IgD-negative memory B cell (primary cell): ENCODE measurements around the gene CHRNE. TPM values are rescaled to one million over a fixed set of nuclear protein-coding genes. Genes with fewer than 3 reads are reported as not detected.
"Not testable (repeated sequence)": the region's sequence is repeated elsewhere in the genome, so short reads cannot be mapped to it uniquely, and the experiment has no call there.

Experiments used
- H3K27ac Mint-ChIP-seq, 3 donors: one replicate each; pipeline ENCODE4 v1.8.0; 2020 to 2022; ENCODE audit warnings: mild to moderate bottlenecking in 3 of 3, mixed read lengths in 3 of 3, moderate library complexity in 1 of 3
- H3K27me3 Mint-ChIP-seq: one replicate; pipeline ENCODE4 v1.8.0; 2021; ENCODE audit warnings: mixed read lengths
- H3K36me3 Mint-ChIP-seq: one replicate; pipeline ENCODE4 v1.8.0; 2020; ENCODE audit warnings: mild to moderate bottlenecking, mixed read lengths
- H3K4me1 Mint-ChIP-seq, 3 donors: one replicate each; pipeline ENCODE4 v1.8.0; 2020 to 2022; ENCODE audit warnings: mixed read lengths in 3 of 3, mild to moderate bottlenecking in 1 of 3
- H3K4me3 Mint-ChIP-seq, 4 donors: one replicate each; pipeline ENCODE4 v1.8.0; 2020 to 2022; ENCODE audit warnings: mild to moderate bottlenecking in 4 of 4, mixed read lengths in 4 of 4, moderate library complexity in 3 of 4
- H3K9me3 Mint-ChIP-seq, 3 donors: one replicate each; pipeline ENCODE4 v1.8.0; 2020 to 2021; ENCODE audit warnings: mixed read lengths in 3 of 3, mild to moderate bottlenecking in 1 of 3
- polyA plus RNA-seq: library from polyadenylated mRNA; unstranded; fragments of 300-500 nt; fragmentation: Illumina TruSeq; gene quantifications from one replicate; pipeline ENCODE4 v1.2.3, GENCODE V29; 2021

Gene CHRNE
- polyA plus RNA-seq, 1 donor from 2014 or later = 0.89 TPM

- Mint-ChIP-seq H3K9me3 (no peaks in the 10 kb centered on the region), H3K4me3 (no peak overlapping the region), H3K27ac (no peak overlapping the region), H3K27me3 (no peaks in the 10 kb centered on the region), H3K36me3 (peaks cover 6% of the 10 kb centered on the region), H3K4me1 (peaks cover 0 to under 1% (median 0%) of the 10 kb centered on the region in 3 donors)
Measured at GRCh38 chr17:4893272-4893671, 9.6 kb downstream of the CHRNE start.

GRCh38 chr17:4892499-4893221 lies 10.2 kb downstream of the CHRNE start:
- Mint-ChIP-seq H3K27me3 (no peaks in the 10 kb centered on the region), H3K4me3 (no peak overlapping the region), H3K9me3 (no peaks in the 10 kb centered on the region), H3K27ac (no peak overlapping the region), H3K4me1 (no peaks in the 10 kb centered on the region), H3K36me3 (peaks cover 6% of the 10 kb centered on the region)

GRCh38 chr17:4891411-4892410 lies 11.2 kb downstream of the CHRNE start:
- H3K9me3 Mint-ChIP-seq = no peaks in the 10 kb centered on the region
- H3K4me1 Mint-ChIP-seq = no peaks in the 10 kb centered on the region
- no peak overlapping the region for H3K27ac Mint-ChIP-seq
- H3K27me3 Mint-ChIP-seq = no peaks in the 10 kb centered on the region
- H3K36me3 Mint-ChIP-seq = peaks cover 6% of the 10 kb centered on the region
- H3K4me3 Mint-ChIP-seq = no peak overlapping the region

- Mint-ChIP-seq H3K4me1 (no peaks in the 10 kb centered on the region), H3K27me3 (no peaks in the 10 kb centered on the region), H3K4me3 (no peak overlapping the region), H3K36me3 (peaks cover 5% of the 10 kb centered on the region), H3K9me3 (no peaks in the 10 kb centered on the region), H3K27ac (no peak overlapping the region)
Measured at GRCh38 chr17:4887581-4887980, 15.3 kb downstream of the CHRNE start.

DNA sequence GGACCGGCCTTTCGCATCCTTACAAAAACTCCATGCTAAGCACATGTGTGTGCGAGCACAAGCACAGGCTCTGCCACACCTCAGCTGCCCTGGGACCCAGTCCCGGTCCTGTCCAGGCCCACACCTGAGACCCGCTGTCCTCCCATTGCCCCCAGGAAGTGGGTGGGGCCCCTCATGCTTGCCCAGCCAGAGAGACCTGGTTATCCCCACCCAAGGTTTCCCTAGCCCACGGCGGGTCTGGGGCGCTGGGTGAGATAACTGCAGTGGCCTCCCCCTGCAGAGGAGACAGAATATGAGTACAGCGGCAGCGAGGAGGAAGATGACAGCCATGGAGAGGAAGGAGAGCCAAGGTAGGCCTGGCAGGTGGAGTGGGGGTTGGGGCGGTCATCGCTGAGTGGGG lies 16.1 kb downstream of the CHRNE start:
- Mint-ChIP-seq H3K4me1 (peaks cover 1 to 7% (median 3%) of the 10 kb centered on the region in 3 donors), H3K4me3 (no peak overlapping the region), H3K9me3 (no peaks in the 10 kb centered on the region), H3K27ac (peak overlapping the region in 1 of 3 donors; percentile 86), H3K27me3 (no peaks in the 10 kb centered on the region), H3K36me3 (peaks cover 5% of the 10 kb centered on the region)

DNA sequence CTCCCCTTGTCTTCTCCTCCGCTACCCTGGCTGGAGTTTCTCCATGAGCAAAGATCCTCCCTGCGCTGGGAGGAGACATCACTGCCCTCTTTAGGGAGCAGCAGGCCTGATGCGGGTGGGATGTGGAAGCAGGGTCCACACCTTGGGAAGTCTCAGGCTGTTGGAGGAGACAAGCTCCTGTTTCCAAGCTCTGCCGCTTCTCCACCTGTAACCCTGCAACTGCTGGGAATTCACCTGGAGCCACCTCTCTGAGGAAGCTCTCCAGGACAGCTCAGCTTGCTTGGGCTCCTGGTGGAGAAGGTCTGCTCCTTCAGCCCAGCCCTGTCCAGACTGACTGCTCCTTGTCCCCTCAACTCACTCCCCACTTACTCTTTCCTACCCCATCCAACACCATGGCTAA lies 18.4 kb downstream of the CHRNE start:
- H3K4me3 Mint-ChIP-seq = no peak overlapping the region
- peaks cover 2 to 8% (median 3%) of the 10 kb centered on the region in 3 donors for H3K4me1 Mint-ChIP-seq
- peaks cover 7% of the 10 kb centered on the region for H3K36me3 Mint-ChIP-seq
- no peak overlapping the region for H3K27ac Mint-ChIP-seq
- no peaks in the 10 kb centered on the region for H3K9me3 Mint-ChIP-seq
- no peaks in the 10 kb centered on the region for H3K27me3 Mint-ChIP-seq

- Mint-ChIP-seq H3K27ac (peak overlapping the region in 1 of 3 donors; percentile 32), H3K4me1 (peaks cover 2 to 8% (median 3%) of the 10 kb centered on the region in 3 donors), H3K9me3 (no peaks in the 10 kb centered on the region), H3K4me3 (no peak overlapping the region), H3K36me3 (peaks cover 4% of the 10 kb centered on the region), H3K27me3 (no peaks in the 10 kb centered on the region)
Measured at GRCh38 chr17:4881761-4882555, 20.9 kb downstream of the CHRNE start.

DNA sequence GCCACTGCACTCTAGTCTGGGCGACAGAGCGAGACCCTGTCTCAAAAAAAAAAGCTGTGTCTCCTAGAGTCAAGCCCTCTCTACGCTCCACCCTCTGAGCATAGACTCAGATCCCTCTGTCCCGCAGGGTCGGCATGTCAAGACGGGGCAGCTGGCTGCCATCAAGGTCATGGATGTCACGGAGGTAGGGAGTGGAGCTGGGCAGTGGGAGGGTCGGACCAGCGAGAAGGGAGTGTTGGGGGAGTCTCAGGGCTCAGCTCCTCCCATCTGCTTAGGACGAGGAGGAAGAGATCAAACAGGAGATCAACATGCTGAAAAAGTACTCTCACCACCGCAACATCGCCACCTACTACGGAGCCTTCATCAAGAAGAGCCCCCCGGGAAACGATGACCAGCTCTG lies 22.0 kb downstream of the CHRNE start:
- Mint-ChIP-seq H3K4me1 (peaks cover 2 to 8% (median 3%) of the 10 kb centered on the region in 3 donors), H3K4me3 (no peak overlapping the region), H3K27ac (no peak overlapping the region), H3K36me3 (peaks cover 3% of the 10 kb centered on the region), H3K9me3 (no peaks in the 10 kb centered on the region), H3K27me3 (no peaks in the 10 kb centered on the region)

GRCh38 chr17:4879601-4880000 lies 23.3 kb downstream of the CHRNE start:
- Mint-ChIP-seq H3K36me3 (peaks cover 3% of the 10 kb centered on the region), H3K4me3 (no peak overlapping the region), H3K9me3 (no peaks in the 10 kb centered on the region), H3K27me3 (no peaks in the 10 kb centered on the region), H3K4me1 (peaks cover 2 to 8% (median 3%) of the 10 kb centered on the region in 3 donors), H3K27ac (peak overlapping the region in 1 of 3 donors; percentile 16)

DNA sequence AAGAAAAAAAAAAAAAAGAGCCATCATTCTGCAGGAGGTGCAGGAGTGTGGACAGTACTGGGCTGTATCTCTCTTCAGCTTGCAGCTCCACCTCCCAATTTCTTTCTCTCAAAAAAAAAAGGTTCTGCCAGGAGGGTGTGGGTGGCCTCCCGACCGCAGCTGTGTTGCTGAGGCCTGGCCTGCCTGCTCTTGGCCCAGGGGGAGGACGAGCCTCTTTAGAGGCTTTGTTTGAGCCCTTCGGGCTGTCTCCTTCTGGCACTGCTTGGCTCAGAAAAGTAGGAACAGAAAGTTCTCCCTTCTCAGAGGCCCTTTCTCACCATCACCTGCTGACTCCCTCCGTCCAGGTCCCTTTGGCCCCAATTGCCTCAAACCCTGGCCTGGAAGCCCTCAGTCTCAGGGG lies 25.8 kb downstream of the CHRNE start:
- H3K4me1 Mint-ChIP-seq = peaks cover under 1 to 9% (median 4%) of the 10 kb centered on the region in 3 donors
- peaks cover 4% of the 10 kb centered on the region for H3K36me3 Mint-ChIP-seq
- no peaks in the 10 kb centered on the region for H3K9me3 Mint-ChIP-seq
- H3K4me3 Mint-ChIP-seq = no peak overlapping the region
- H3K27ac Mint-ChIP-seq = no peak overlapping the region
- no peaks in the 10 kb centered on the region for H3K27me3 Mint-ChIP-seq

DNA sequence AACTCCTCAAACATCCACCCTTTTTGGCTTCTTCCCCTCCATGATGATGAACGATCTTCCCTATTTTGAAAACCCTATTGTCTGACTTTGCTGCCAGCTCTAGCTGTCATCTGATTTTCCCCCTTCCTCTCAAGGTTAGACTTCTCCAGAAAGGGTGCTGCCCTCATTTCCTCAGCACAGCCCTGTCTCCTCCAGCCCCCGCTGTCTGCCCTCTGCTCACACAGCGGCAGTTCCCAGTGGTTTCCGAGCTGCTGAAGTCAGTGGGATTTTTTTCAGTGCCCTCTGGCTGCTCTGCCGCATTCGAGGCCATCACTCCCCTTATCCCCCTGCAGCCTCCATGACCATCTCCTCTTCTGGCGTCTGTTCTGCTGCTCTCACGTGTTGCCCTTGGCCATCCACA lies 30.1 kb downstream of the CHRNE start:
- Mint-ChIP-seq H3K36me3 (peaks cover 3% of the 10 kb centered on the region), H3K27ac (no peak overlapping the region), H3K4me3 (peak overlapping the region in 1 of 4 donors; percentile 19), H3K9me3 (no peaks in the 10 kb centered on the region), H3K4me1 (peaks cover 2 to 7% (median 4%) of the 10 kb centered on the region in 3 donors), H3K27me3 (no peaks in the 10 kb centered on the region)

GRCh38 chr17:4870855-4871254 lies 32.0 kb downstream of the CHRNE start:
- peaks cover 3% of the 10 kb centered on the region for H3K36me3 Mint-ChIP-seq
- no peaks in the 10 kb centered on the region for H3K27me3 Mint-ChIP-seq
- H3K4me3 Mint-ChIP-seq = no peak overlapping the region
- peak overlapping the region in 1 of 3 donors; percentile 50 for H3K27ac Mint-ChIP-seq
- H3K4me1 Mint-ChIP-seq = peaks cover 2 to 7% (median 4%) of the 10 kb centered on the region in 3 donors
- H3K9me3 Mint-ChIP-seq = no peaks in the 10 kb centered on the region

GRCh38 chr17:4869058-4869998 lies 33.6 kb downstream of the CHRNE start:
- not testable (repeated sequence) for H3K27ac Mint-ChIP-seq, H3K36me3 Mint-ChIP-seq, H3K9me3 Mint-ChIP-seq, H3K27me3 Mint-ChIP-seq, H3K4me3 Mint-ChIP-seq, H3K4me1 Mint-ChIP-seq

- not testable (repeated sequence) for H3K27me3 Mint-ChIP-seq, H3K4me3 Mint-ChIP-seq, H3K27ac Mint-ChIP-seq, H3K9me3 Mint-ChIP-seq, H3K36me3 Mint-ChIP-seq, H3K4me1 Mint-ChIP-seq
Measured at GRCh38 chr17:4867535-4867934, 35.4 kb downstream of the CHRNE start.
